Measurements from ENCODE around the gene NUP93. TPM values are rescaled to one million over a fixed set of nuclear protein-coding genes. Genes with fewer than 3 reads are reported as not detected.

Gene NUP93
- polyA plus RNA-seq, 1 donor (not counting 4 experiments of a cell fraction or from before 2014, with no cell fraction given), result 74.1 TPM

DNA sequence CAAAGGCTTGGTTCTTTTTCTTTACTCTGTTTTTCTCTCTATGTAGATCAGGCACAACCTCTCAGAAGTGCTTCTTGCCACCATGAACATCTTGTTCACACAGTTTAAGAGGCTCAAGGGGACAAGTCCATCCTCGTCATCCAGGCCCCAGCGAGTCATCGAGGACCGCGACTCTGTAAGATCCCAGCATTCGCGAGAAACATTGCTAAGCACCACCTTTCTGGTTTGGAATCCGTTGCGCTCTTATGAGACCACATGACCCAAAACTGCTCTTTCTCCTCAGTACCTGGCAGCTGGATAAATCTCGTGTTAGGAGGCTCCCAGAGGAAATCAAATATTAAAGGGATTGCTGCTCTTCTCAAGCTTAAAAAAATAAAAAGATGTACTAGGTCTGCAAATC lies 111.7 kb downstream of the NUP93 start:
- Histone ChIP-seq H3K4me3 (ENCODE audit: control insufficient read depth in 2 of 3, extremely low read depth in 1 of 3, insufficient read depth in 2 of 3, low read depth in 1 of 3, low read length in 3 of 3) (no peak overlapping the region), H3K4me1 (ENCODE audit: control insufficient read depth, extremely low read depth, insufficient read depth, low read length) (no peaks in the 10 kb centered on the region), H3K9ac (ENCODE audit: control insufficient read depth, extremely low read depth, insufficient read depth, low read length) (no peak overlapping the region), H3K36me3 (ENCODE audit: control insufficient read depth in 2 of 2, extremely low read depth in 1 of 2, insufficient read depth in 2 of 2, low read length in 2 of 2) (peaks cover 31 to 62% of the 10 kb centered on the region in 2 experiments), H3K27ac (ENCODE audit: control insufficient read depth, insufficient read depth, low read length) (no peak overlapping the region), H2AFZ (ENCODE audit: control insufficient read depth, low read length) (no peak overlapping the region), H3K9me1 (ENCODE audit: control insufficient read depth, extremely low read depth, insufficient read depth, low read length) (no peaks in the 10 kb centered on the region), H3K4me2 (ENCODE audit: control insufficient read depth, extremely low read depth, insufficient read depth, low read depth, low read length) (no peak overlapping the region), H4K20me1 (ENCODE audit: control insufficient read depth, extremely low read depth, insufficient read depth, low read length) (no peaks in the 10 kb centered on the region), H3K9me3 (ENCODE audit: control insufficient read depth, low read depth, low read length) (no peaks in the 10 kb centered on the region), H3K27me3 (ENCODE audit: control insufficient read depth, extremely low read depth, insufficient read depth, low read length) (no peaks in the 10 kb centered on the region), H3K79me2 (ENCODE audit: control insufficient read depth, insufficient read depth, low read length) (no peaks in the 10 kb centered on the region)
- dilution Hi-C loops (cut with MboI; ENCODE audit: extremely low pct_ligation_motif_present, low sequenced_read_pairs), result no loop called here
- no peak for TF ChIP-seq CTCF (optimal IDR thresholded peaks at IDR 0.05 in 1 of 3, IDR thresholded peaks at IDR 0.05 in 1 of 3, conservative IDR thresholded peaks at IDR 0.05 in 1 of 3; ENCODE audit: extremely low read depth in 1 of 3, insufficient read depth in 2 of 3, low read length in 3 of 3)
- no peak for TF ChIP-seq EZH2 (IDR thresholded peaks at IDR 0.05; ENCODE audit: low read length)
- no peak for DNase-seq (ENCODE audit: low read depth, low spot score)
- FAIRE-seq, result no peak

- FAIRE-seq, result no peak
- Histone ChIP-seq H3K4me1 (ENCODE audit: control insufficient read depth, extremely low read depth, insufficient read depth, low read length) (no peaks in the 10 kb centered on the region), H3K36me3 (ENCODE audit: control insufficient read depth in 2 of 2, extremely low read depth in 1 of 2, insufficient read depth in 2 of 2, low read length in 2 of 2) (peaks cover 29 to 59% of the 10 kb centered on the region in 2 experiments), H3K79me2 (ENCODE audit: control insufficient read depth, insufficient read depth, low read length) (no peaks in the 10 kb centered on the region), H4K20me1 (ENCODE audit: control insufficient read depth, extremely low read depth, insufficient read depth, low read length) (no peaks in the 10 kb centered on the region), H2AFZ (ENCODE audit: control insufficient read depth, low read length) (no peak overlapping the region), H3K4me3 (ENCODE audit: control insufficient read depth in 2 of 3, extremely low read depth in 1 of 3, insufficient read depth in 2 of 3, low read depth in 1 of 3, low read length in 3 of 3) (no peak overlapping the region), H3K27ac (ENCODE audit: control insufficient read depth, insufficient read depth, low read length) (no peak overlapping the region), H3K9me1 (ENCODE audit: control insufficient read depth, extremely low read depth, insufficient read depth, low read length) (no peaks in the 10 kb centered on the region), H3K27me3 (ENCODE audit: control insufficient read depth, extremely low read depth, insufficient read depth, low read length) (no peaks in the 10 kb centered on the region), H3K9ac (ENCODE audit: control insufficient read depth, extremely low read depth, insufficient read depth, low read length) (no peak overlapping the region), H3K9me3 (ENCODE audit: control insufficient read depth, low read depth, low read length) (no peaks in the 10 kb centered on the region), H3K4me2 (ENCODE audit: control insufficient read depth, extremely low read depth, insufficient read depth, low read depth, low read length) (no peak overlapping the region)
- TF ChIP-seq EZH2 (IDR thresholded peaks at IDR 0.05; ENCODE audit: low read length) (no peak), CTCF (optimal IDR thresholded peaks at IDR 0.05 in 1 of 3, IDR thresholded peaks at IDR 0.05 in 1 of 3, conservative IDR thresholded peaks at IDR 0.05 in 1 of 3; ENCODE audit: extremely low read depth in 1 of 3, insufficient read depth in 2 of 3, low read length in 3 of 3) (no peak)
- dilution Hi-C loops (cut with MboI; ENCODE audit: extremely low pct_ligation_motif_present, low sequenced_read_pairs), result no loop called here
- DNase-seq (ENCODE audit: low read depth, low spot score), result no peak
These were observed 112.2 kb downstream of the NUP93 start for GRCh38 chr16:56842133-56842532.

Data from keratinocyte (primary cell).